Upper lobe of right lung (tissue), 1 donor: Measurements from ENCODE around the gene ZNF138. TPM values are rescaled to one million over a fixed set of nuclear protein-coding genes. Genes with fewer than 3 reads are reported as not detected.
A peak's percentile ranks its signal among the peaks of the same experiment; 100 is the strongest.

Experiments
- ATAC-seq: fragments of 200-7000 bp; cut with Tn5 transposase; one replicate; pipeline ENCODE4 v1.9.1; 2020; ENCODE audit warnings: mild to moderate bottlenecking, moderate library complexity
- DNase-seq: peaks from one replicate; pipeline ENCODE4 v3.0.0-alpha.2; 2020
- H3K27ac ChIP-seq: fragments of 200-600 bp; one replicate; pipeline ENCODE4 v1.8.0; 2022
- H3K27me3 ChIP-seq: fragments of 200-600 bp; one replicate; pipeline ENCODE4 v1.8.0; 2022; ENCODE audit warnings: mild to moderate bottlenecking
- H3K36me3 ChIP-seq: fragments of 200-600 bp; one replicate; pipeline ENCODE4 v1.8.0; 2022
- H3K4me1 ChIP-seq: fragments of 200-600 bp; one replicate; pipeline ENCODE4 v1.8.0; 2022
- H3K4me3 ChIP-seq: fragments of 200-600 bp; one replicate; pipeline ENCODE4 v1.8.0; 2022; ENCODE audit warnings: mild to moderate bottlenecking
- H3K9me3 ChIP-seq: fragments of 200-600 bp; one replicate; pipeline ENCODE4 v1.8.0; 2022
- intact Hi-C: fragments of 100-400 bp; cut with DNase I; formaldehyde crosslinking; loops from one replicate; pipeline ENCODE4 v1.11.0; 2022
- total RNA-seq: library from RNA; stranded (reverse); fragmentation: NEBNext Ultra II Directional; extraction: Animal tissue kit (Norgen Biotek cat#: 25700); gene quantifications from one replicate; pipeline ENCODE4 v1.2.1, GENCODE V29; 2021
- TF ChIP-seq, protein P1 (sequence below): fragments of 200-600 bp; IDR thresholded peaks from one replicate; pipeline ENCODE4 v1.8.0; 2022; ENCODE audit warnings: antibody characterized with exemption
- donor health status: DM: no; HTN: yes; CAD: no; lungs with severe emphysema.

The ZNF138 gene
- total RNA-seq, 1 donor from 2014 or later: 5.2 TPM

DNA sequence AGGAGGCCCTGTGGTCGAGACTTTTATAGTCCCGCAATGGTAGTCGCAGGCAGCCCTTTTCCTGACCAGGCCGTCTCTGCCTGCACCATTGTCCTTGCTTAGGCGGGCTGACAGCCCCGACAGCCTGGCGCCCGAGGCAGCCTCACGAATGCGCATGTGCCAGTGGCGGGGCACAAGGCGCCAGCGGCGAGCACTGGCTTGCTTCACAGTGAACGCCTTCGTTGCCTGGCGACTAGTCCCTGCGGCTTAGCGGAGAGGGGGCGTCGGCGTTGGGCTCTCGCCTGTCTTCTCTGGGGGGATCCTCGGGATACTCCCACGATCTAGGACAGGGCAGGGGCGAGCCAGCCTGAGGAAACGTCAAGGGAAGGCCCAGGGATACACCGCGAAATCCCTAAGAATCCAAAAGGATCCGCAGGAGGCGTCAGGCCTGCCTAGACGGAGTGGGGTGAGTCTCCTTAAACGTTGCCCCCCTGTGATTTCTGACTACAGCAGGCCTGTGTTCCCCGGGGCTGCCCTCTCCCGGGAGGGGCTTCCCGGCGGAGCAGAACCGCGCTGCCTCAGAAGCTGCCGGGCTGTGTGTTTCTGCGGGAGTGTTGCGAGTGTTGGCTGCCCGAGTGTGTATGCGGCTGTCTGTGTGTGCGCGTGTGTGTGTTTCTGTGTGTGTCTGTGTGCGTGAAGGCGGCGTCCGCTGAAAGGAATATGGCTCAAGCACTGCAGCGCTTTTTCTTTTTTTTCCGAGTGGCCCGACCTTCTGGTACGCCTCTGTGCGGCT lies 88.3 kb downstream of the ZNF138 start:
- Histone ChIP-seq H3K27ac (no peak overlapping the region), H3K9me3 (no peaks in the 10 kb centered on the region), H3K27me3 (peaks cover 19% of the 10 kb centered on the region), H3K4me1 (no peaks in the 10 kb centered on the region), H3K36me3 (no peaks in the 10 kb centered on the region), H3K4me3 (peak overlapping the region; percentile 41)
- intact Hi-C loops: no loop called here
- TF ChIP-seq, protein P1, sequence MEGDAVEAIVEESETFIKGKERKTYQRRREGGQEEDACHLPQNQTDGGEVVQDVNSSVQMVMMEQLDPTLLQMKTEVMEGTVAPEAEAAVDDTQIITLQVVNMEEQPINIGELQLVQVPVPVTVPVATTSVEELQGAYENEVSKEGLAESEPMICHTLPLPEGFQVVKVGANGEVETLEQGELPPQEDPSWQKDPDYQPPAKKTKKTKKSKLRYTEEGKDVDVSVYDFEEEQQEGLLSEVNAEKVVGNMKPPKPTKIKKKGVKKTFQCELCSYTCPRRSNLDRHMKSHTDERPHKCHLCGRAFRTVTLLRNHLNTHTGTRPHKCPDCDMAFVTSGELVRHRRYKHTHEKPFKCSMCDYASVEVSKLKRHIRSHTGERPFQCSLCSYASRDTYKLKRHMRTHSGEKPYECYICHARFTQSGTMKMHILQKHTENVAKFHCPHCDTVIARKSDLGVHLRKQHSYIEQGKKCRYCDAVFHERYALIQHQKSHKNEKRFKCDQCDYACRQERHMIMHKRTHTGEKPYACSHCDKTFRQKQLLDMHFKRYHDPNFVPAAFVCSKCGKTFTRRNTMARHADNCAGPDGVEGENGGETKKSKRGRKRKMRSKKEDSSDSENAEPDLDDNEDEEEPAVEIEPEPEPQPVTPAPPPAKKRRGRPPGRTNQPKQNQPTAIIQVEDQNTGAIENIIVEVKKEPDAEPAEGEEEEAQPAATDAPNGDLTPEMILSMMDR: no peak
- ATAC-seq: peak; percentile 75
- DNase-seq: peak; percentile 78

Other genes starting within 250 kb of the ZNF138 start
- 17.3 TPM for gene ZNF680, start 231.4 kb upstream of the ZNF138 start, total RNA-seq
- 3.4 TPM for gene ZNF107, start 128.3 kb upstream of the ZNF138 start, total RNA-seq
- 2.3 TPM for gene ZNF273, start 108.8 kb downstream of the ZNF138 start, total RNA-seq
- gene ZNF117, start 196.6 kb downstream of the ZNF138 start, total RNA-seq: 18.7 TPM
- gene ERV3-1, start 212.3 kb downstream of the ZNF138 start, total RNA-seq: 24.9 TPM